CD4-positive, alpha-beta T cell treated with Interleukin-10 for 1 hour (primary cell): ENCODE data around the gene AK8.

Experiments
- DNase-seq: peaks from one replicate; pipeline ENCODE4 v3.0.0-alpha.2; 2020

Gene AK8

GRCh38 chr9:132887181-132888120 lies 9.4 kb upstream of the AK8 start:
- DNase-seq = no peak

- DNase-seq = no peak
These were observed 8.2 kb upstream of the AK8 start for GRCh38 chr9:132886334-132886725.

GRCh38 chr9:132885720-132886333 lies 7.7 kb upstream of the AK8 start:
- DNase-seq = no peak

GRCh38 chr9:132883349-132884294 lies 5.5 kb upstream of the AK8 start:
- DNase-seq = no peak

- no peak for DNase-seq
These were observed 4.5 kb upstream of the AK8 start for GRCh38 chr9:132882616-132883015.

GRCh38 chr9:132881826-132882225 lies 3.7 kb upstream of the AK8 start:
- no peak for DNase-seq

GRCh38 chr9:132880324-132880661 lies 2.2 kb upstream of the AK8 start:
- DNase-seq = no peak

- no peak for DNase-seq
These were observed 1.6 kb upstream of the AK8 start for GRCh38 chr9:132879457-132880323.

GRCh38 chr9:132878695-132879456 lies 792 bp upstream of the AK8 start, which contains the start of gene SPACA9:
TSS of gene SPACA9 (plus strand) at chr9:132878898. CDS start at chr9:132883948, 5,050 bp downstream.
- DNase-seq = peak; percentile 38

- DNase-seq = no peak
These were observed 643 bp downstream of the AK8 start for GRCh38 chr9:132877458-132877823.

- DNase-seq = no peak
These were observed 1.2 kb downstream of the AK8 start for GRCh38 chr9:132876849-132877248.

GRCh38 chr9:132875159-132875558 lies 2.9 kb downstream of the AK8 start:
- DNase-seq = no peak

- DNase-seq = no peak
These were observed 4.7 kb downstream of the AK8 start for GRCh38 chr9:132873403-132873802.

GRCh38 chr9:132869266-132869665 lies 8.8 kb downstream of the AK8 start:
- DNase-seq = no peak

GRCh38 chr9:132866898-132867297 lies 11.2 kb downstream of the AK8 start:
- DNase-seq = no peak

GRCh38 chr9:132864691-132865090 lies 13.4 kb downstream of the AK8 start:
- no peak for DNase-seq

- no peak for DNase-seq
These were observed 13.8 kb downstream of the AK8 start for GRCh38 chr9:132864277-132864676.

GRCh38 chr9:132863096-132863495 lies 15.0 kb downstream of the AK8 start:
- no peak for DNase-seq

- no peak for DNase-seq
These were observed 15.6 kb downstream of the AK8 start for GRCh38 chr9:132862533-132862932.

- DNase-seq = no peak
These were observed 16.4 kb downstream of the AK8 start for GRCh38 chr9:132861666-132862065.

- DNase-seq = no peak
These were observed 19.3 kb downstream of the AK8 start for GRCh38 chr9:132858751-132859150.
